Measurements from ENCODE around the gene POLR2B. TPM values are rescaled to one million over a fixed set of nuclear protein-coding genes. Genes with fewer than 3 reads are reported as not detected.
"Not testable (repeated sequence)": the region's sequence is repeated elsewhere in the genome, so short reads cannot be mapped to it uniquely, and the experiment has no call there.

Gene POLR2B
- total and polyA plus RNA-seq, 7 experiments from 2014 or later = 50.7 to 130 (median 77.9) TPM

GRCh38 chr4:57043347-57044251, 64.9 kb downstream of the POLR2B start:
- Mint-ChIP-seq H3K36me3 (peaks cover 0 to 7% (median 0%) of the 10 kb centered on the region in 5 donors), H3K27ac (no peak overlapping the region), H3K9me3 (peaks cover 0 to 8% (median 0%) of the 10 kb centered on the region in 11 donors), H3K4me1 (no peaks in the 10 kb centered on the region), H3K27me3 (peaks cover 15 to 29% (median 25%) of the 10 kb centered on the region in 5 donors), H3K4me3 (no peak overlapping the region)
- DNase-seq (no peak), ATAC-seq (no peak)
- H3K27ac ChIP-seq (ENCODE audit: low read depth, low read length) = no peak overlapping the region
- H3K27me3 ChIP-seq (ENCODE audit: control insufficient read depth in 2 of 2, insufficient read depth in 2 of 2, low read length in 2 of 2) = peaks cover 0 to 2% of the 10 kb centered on the region in 2 donors
- ChIA-PET CTCF (no interaction called here), POLR2A (no interaction called here)
- H3K36me3 ChIP-seq (ENCODE audit: control insufficient read depth in 2 of 3, insufficient read depth in 3 of 3, low read length in 3 of 3) = no peaks in the 10 kb centered on the region
- intact Hi-C loops (cut with micrococcal nuclease) = no loop called here
- H3K4me1 ChIP-seq (ENCODE audit: control insufficient read depth in 2 of 2, insufficient read depth in 2 of 2, low read length in 2 of 2) = no peaks in the 10 kb centered on the region
- no peak overlapping the region for H3K4me3 ChIP-seq (ENCODE audit: low read length)
- H3K9me3 ChIP-seq (ENCODE audit: control insufficient read depth in 2 of 3, low read length in 3 of 3) = no peaks in the 10 kb centered on the region

- intact Hi-C loops (cut with micrococcal nuclease) = no loop called here
- DNase-seq = no peak
- H3K36me3 Mint-ChIP-seq = peaks cover 0 to 7% (median 0%) of the 10 kb centered on the region in 5 donors
- H3K4me1 ChIP-seq (ENCODE audit: control insufficient read depth in 2 of 2, insufficient read depth in 2 of 2, low read length in 2 of 2) = no peaks in the 10 kb centered on the region
- H3K4me3 ChIP-seq (ENCODE audit: low read length) = no peak overlapping the region
- H3K4me3 Mint-ChIP-seq = no peak overlapping the region
- no peaks in the 10 kb centered on the region for H3K9me3 ChIP-seq (ENCODE audit: control insufficient read depth in 2 of 3, low read length in 3 of 3)
- H3K36me3 ChIP-seq (ENCODE audit: control insufficient read depth in 2 of 3, insufficient read depth in 3 of 3, low read length in 3 of 3) = no peaks in the 10 kb centered on the region
- peaks cover 0 to 8% (median 0%) of the 10 kb centered on the region in 11 donors for H3K9me3 Mint-ChIP-seq
- CTCF ChIA-PET = no interaction called here
- peaks cover 0 to 2% of the 10 kb centered on the region in 2 donors for H3K27me3 ChIP-seq (ENCODE audit: control insufficient read depth in 2 of 2, insufficient read depth in 2 of 2, low read length in 2 of 2)
- H3K4me1 Mint-ChIP-seq = no peaks in the 10 kb centered on the region
- POLR2A ChIA-PET = no interaction called here
- peaks cover 16 to 27% (median 23%) of the 10 kb centered on the region in 5 donors for H3K27me3 Mint-ChIP-seq
- no peak overlapping the region for H3K27ac ChIP-seq (ENCODE audit: low read depth, low read length)
- ATAC-seq = no peak
- H3K27ac Mint-ChIP-seq = no peak overlapping the region
Measured at GRCh38 chr4:57044279-57044678, 65.6 kb downstream of the POLR2B start.

GRCh38 chr4:57044996-57045395, 66.3 kb downstream of the POLR2B start:
- no peaks in the 10 kb centered on the region for H3K36me3 ChIP-seq (ENCODE audit: control insufficient read depth in 2 of 3, insufficient read depth in 3 of 3, low read length in 3 of 3)
- H3K27me3 ChIP-seq (ENCODE audit: control insufficient read depth in 2 of 2, insufficient read depth in 2 of 2, low read length in 2 of 2) = peaks cover 0 to 2% of the 10 kb centered on the region in 2 donors
- no peaks in the 10 kb centered on the region for H3K9me3 ChIP-seq (ENCODE audit: control insufficient read depth in 2 of 3, low read length in 3 of 3)
- no peak overlapping the region for H3K27ac Mint-ChIP-seq
- peaks cover 0 to 7% (median 0%) of the 10 kb centered on the region in 5 donors for H3K36me3 Mint-ChIP-seq
- ChIA-PET CTCF (no interaction called here), POLR2A (no interaction called here)
- DNase-seq (no peak), ATAC-seq (no peak)
- no peak overlapping the region for H3K4me3 Mint-ChIP-seq
- H3K27ac ChIP-seq (ENCODE audit: low read depth, low read length) = no peak overlapping the region
- peaks cover 0 to 2% (median 0%) of the 10 kb centered on the region in 7 donors for H3K4me1 Mint-ChIP-seq
- no peak overlapping the region for H3K4me3 ChIP-seq (ENCODE audit: low read length)
- H3K27me3 Mint-ChIP-seq = peaks cover 15 to 26% (median 19%) of the 10 kb centered on the region in 5 donors
- peaks cover 0 to 8% (median 0%) of the 10 kb centered on the region in 11 donors for H3K9me3 Mint-ChIP-seq
- no peaks in the 10 kb centered on the region for H3K4me1 ChIP-seq (ENCODE audit: control insufficient read depth in 2 of 2, insufficient read depth in 2 of 2, low read length in 2 of 2)
- intact Hi-C loops (cut with micrococcal nuclease) = no loop called here

- intact Hi-C loops (cut with micrococcal nuclease); H3K27ac Mint-ChIP-seq; H3K9me3 Mint-ChIP-seq; H3K36me3 Mint-ChIP-seq; H3K36me3 ChIP-seq (ENCODE audit: control insufficient read depth in 2 of 3, insufficient read depth in 3 of 3, low read length in 3 of 3); DNase-seq; CTCF ChIA-PET; POLR2A ChIA-PET; H3K4me1 ChIP-seq (ENCODE audit: control insufficient read depth in 2 of 2, insufficient read depth in 2 of 2, low read length in 2 of 2); ATAC-seq; H3K4me3 ChIP-seq (ENCODE audit: low read length); H3K4me1 Mint-ChIP-seq; H3K4me3 Mint-ChIP-seq; H3K27me3 ChIP-seq (ENCODE audit: control insufficient read depth in 2 of 2, insufficient read depth in 2 of 2, low read length in 2 of 2); H3K9me3 ChIP-seq (ENCODE audit: control insufficient read depth in 2 of 3, low read length in 3 of 3); H3K27ac ChIP-seq (ENCODE audit: low read depth, low read length): not testable (repeated sequence)
- peaks cover 9 to 20% (median 17%) of the 10 kb centered on the region in 5 donors for H3K27me3 Mint-ChIP-seq
Measured at GRCh38 chr4:57047046-57047445, 68.3 kb downstream of the POLR2B start.

- ATAC-seq (no peak), DNase-seq (no peak)
- H3K27me3 ChIP-seq (ENCODE audit: control insufficient read depth in 2 of 2, insufficient read depth in 2 of 2, low read length in 2 of 2) = no peaks in the 10 kb centered on the region
- no peaks in the 10 kb centered on the region for H3K9me3 ChIP-seq (ENCODE audit: control insufficient read depth in 2 of 3, low read length in 3 of 3)
- Mint-ChIP-seq H3K27ac (no peak overlapping the region), H3K27me3 (peaks cover 9 to 20% (median 17%) of the 10 kb centered on the region in 5 donors), H3K36me3 (peaks cover 0 to 7% (median 0%) of the 10 kb centered on the region in 5 donors), H3K9me3 (peaks cover 0 to 8% (median 0%) of the 10 kb centered on the region in 11 donors), H3K4me3 (no peak overlapping the region), H3K4me1 (peaks cover 0 to 3% (median 0%) of the 10 kb centered on the region in 7 donors)
- ChIA-PET POLR2A (no interaction called here), CTCF (no interaction called here)
- no peak overlapping the region for H3K4me3 ChIP-seq (ENCODE audit: low read length)
- H3K27ac ChIP-seq (ENCODE audit: low read depth, low read length) = no peak overlapping the region
- no peaks in the 10 kb centered on the region for H3K4me1 ChIP-seq (ENCODE audit: control insufficient read depth in 2 of 2, insufficient read depth in 2 of 2, low read length in 2 of 2)
- no peaks in the 10 kb centered on the region for H3K36me3 ChIP-seq (ENCODE audit: control insufficient read depth in 2 of 3, insufficient read depth in 3 of 3, low read length in 3 of 3)
- intact Hi-C loops (cut with micrococcal nuclease) = no loop called here
Measured at GRCh38 chr4:57048590-57049304, 70.1 kb downstream of the POLR2B start.

GRCh38 chr4:57051095-57051494, 72.4 kb downstream of the POLR2B start:
- peaks cover 5 to 31% (median 26%) of the 10 kb centered on the region in 5 donors for H3K27me3 Mint-ChIP-seq
- Histone ChIP-seq H3K9me3 (ENCODE audit: control insufficient read depth in 2 of 3, low read length in 3 of 3) (no peaks in the 10 kb centered on the region), H3K27me3 (ENCODE audit: control insufficient read depth in 2 of 2, insufficient read depth in 2 of 2, low read length in 2 of 2) (no peaks in the 10 kb centered on the region), H3K36me3 (ENCODE audit: control insufficient read depth in 2 of 3, insufficient read depth in 3 of 3, low read length in 3 of 3) (no peaks in the 10 kb centered on the region), H3K4me3 (ENCODE audit: low read length) (no peak overlapping the region), H3K27ac (ENCODE audit: low read depth, low read length) (no peak overlapping the region), H3K4me1 (ENCODE audit: control insufficient read depth in 2 of 2, insufficient read depth in 2 of 2, low read length in 2 of 2) (no peaks in the 10 kb centered on the region)
- intact Hi-C loops (cut with micrococcal nuclease) = no loop called here
- peaks cover 0 to 3% (median 0%) of the 10 kb centered on the region in 7 donors for H3K4me1 Mint-ChIP-seq
- peaks cover 0 to 7% (median 0%) of the 10 kb centered on the region in 5 donors for H3K36me3 Mint-ChIP-seq
- H3K4me3 Mint-ChIP-seq = no peak overlapping the region
- peaks cover 0 to 8% (median 0%) of the 10 kb centered on the region in 11 donors for H3K9me3 Mint-ChIP-seq
- no peak for DNase-seq
- ChIA-PET POLR2A (no interaction called here), CTCF (no interaction called here)
- peak; percentile 64 for ATAC-seq
- H3K27ac Mint-ChIP-seq = no peak overlapping the region

All from naive thymus-derived CD4-positive, alpha-beta T cell (primary cell).